ENCODE data around the gene SHF.

SHF gene

GRCh38 chr15:45198337-45199135 is 10.8 kb upstream of the SHF start:
- peak; percentile 82 for TF ChIP-seq CTCF (IDR thresholded peaks at IDR 0.05; ENCODE audit: low read depth, low read length)
- no peak for TF ChIP-seq EZH2phosphoT487 (IDR thresholded peaks at IDR 0.05; ENCODE audit: low read depth)
- Histone ChIP-seq H3K4me1 (ENCODE audit: low read length) (peaks cover 28% of the 10 kb centered on the region), H4K20me1 (ENCODE audit: insufficient read depth, low read length) (no peaks in the 10 kb centered on the region), H3K27ac (ENCODE audit: low read length) (peak overlapping the region; percentile 88), H2AFZ (ENCODE audit: low read depth, low read length) (peak overlapping the region; percentile 87), H3K4me3 (ENCODE audit: low read length) (peak overlapping the region; percentile 99), H3K9me3 (ENCODE audit: insufficient read depth, low read length) (no peaks in the 10 kb centered on the region), H3K79me2 (ENCODE audit: low read length) (no peaks in the 10 kb centered on the region), H3K36me3 (replicated peaks; ENCODE audit: low read depth, low read length) (no peaks in the 10 kb centered on the region), H3K4me2 (ENCODE audit: low read length) (peak overlapping the region; percentile 96), H3K9ac (ENCODE audit: low read length) (peak overlapping the region; percentile 91), H3K27me3 (ENCODE audit: low read depth, low read length) (no peaks in the 10 kb centered on the region)

- peaks cover 19% of the 10 kb centered on the region for H3K4me1 ChIP-seq (ENCODE audit: low read length)
- no peak overlapping the region for H3K27ac ChIP-seq (ENCODE audit: low read length)
- no peaks in the 10 kb centered on the region for H4K20me1 ChIP-seq (ENCODE audit: insufficient read depth, low read length)
- no peaks in the 10 kb centered on the region for H3K9me3 ChIP-seq (ENCODE audit: insufficient read depth, low read length)
- peak overlapping the region; percentile 99 for H3K4me3 ChIP-seq (ENCODE audit: low read length)
- TF ChIP-seq CTCF (IDR thresholded peaks at IDR 0.05; ENCODE audit: low read depth, low read length) (no peak), EZH2phosphoT487 (IDR thresholded peaks at IDR 0.05; ENCODE audit: low read depth) (no peak)
- H3K4me2 ChIP-seq (ENCODE audit: low read length), result peak overlapping the region; percentile 51
- peak overlapping the region; percentile 78 for H3K9ac ChIP-seq (ENCODE audit: low read length)
- H2AFZ ChIP-seq (ENCODE audit: low read depth, low read length), result 0 out of 2 replicates have a peak overlapping the region, but pooled peaks have one; percentile 2
- no peaks in the 10 kb centered on the region for H3K36me3 ChIP-seq (replicated peaks; ENCODE audit: low read depth, low read length)
- no peaks in the 10 kb centered on the region for H3K27me3 ChIP-seq (ENCODE audit: low read depth, low read length)
- no peaks in the 10 kb centered on the region for H3K79me2 ChIP-seq (ENCODE audit: low read length)
Measured at GRCh38 chr15:45197512-45197911, 9.7 kb upstream of the SHF start.

- Histone ChIP-seq H3K4me3 (ENCODE audit: low read length) (peak overlapping the region; percentile 85), H2AFZ (ENCODE audit: low read depth, low read length) (no peak overlapping the region), H3K27me3 (ENCODE audit: low read depth, low read length) (peaks cover 21% of the 10 kb centered on the region), H3K9me3 (ENCODE audit: insufficient read depth, low read length) (no peaks in the 10 kb centered on the region), H3K4me2 (ENCODE audit: low read length) (peak overlapping the region; percentile 59), H3K79me2 (ENCODE audit: low read length) (no peaks in the 10 kb centered on the region), H3K4me1 (ENCODE audit: low read length) (peaks cover 3% of the 10 kb centered on the region), H4K20me1 (ENCODE audit: insufficient read depth, low read length) (no peaks in the 10 kb centered on the region), H3K9ac (ENCODE audit: low read length) (peak overlapping the region; percentile 25; the same call in 1 of the 2 replicates), H3K36me3 (replicated peaks; ENCODE audit: low read depth, low read length) (no peaks in the 10 kb centered on the region), H3K27ac (ENCODE audit: low read length) (no peak overlapping the region)
- TF ChIP-seq CTCF (IDR thresholded peaks at IDR 0.05; ENCODE audit: low read depth, low read length) (no peak), EZH2phosphoT487 (IDR thresholded peaks at IDR 0.05; ENCODE audit: low read depth) (no peak)
Measured at GRCh38 chr15:45187578-45187893, 230 bp downstream of the SHF start.

GRCh38 chr15:45186771-45187577 is 792 bp downstream of the SHF start:
- TF ChIP-seq CTCF (IDR thresholded peaks at IDR 0.05; ENCODE audit: low read depth, low read length) (no peak), EZH2phosphoT487 (IDR thresholded peaks at IDR 0.05; ENCODE audit: low read depth) (no peak)
- H3K9ac ChIP-seq (ENCODE audit: low read length), result 0 out of 2 replicates have a peak overlapping the region, but pooled peaks have one; percentile 25
- peak overlapping the region; percentile 85 for H3K4me3 ChIP-seq (ENCODE audit: low read length)
- no peaks in the 10 kb centered on the region for H3K9me3 ChIP-seq (ENCODE audit: insufficient read depth, low read length)
- H4K20me1 ChIP-seq (ENCODE audit: insufficient read depth, low read length), result no peaks in the 10 kb centered on the region
- no peaks in the 10 kb centered on the region for H3K79me2 ChIP-seq (ENCODE audit: low read length)
- H3K27ac ChIP-seq (ENCODE audit: low read length), result no peak overlapping the region
- no peaks in the 10 kb centered on the region for H3K36me3 ChIP-seq (replicated peaks; ENCODE audit: low read depth, low read length)
- H2AFZ ChIP-seq (ENCODE audit: low read depth, low read length), result no peak overlapping the region
- H3K27me3 ChIP-seq (ENCODE audit: low read depth, low read length), result peaks cover 21% of the 10 kb centered on the region
- H3K4me1 ChIP-seq (ENCODE audit: low read length), result peaks cover 3% of the 10 kb centered on the region
- H3K4me2 ChIP-seq (ENCODE audit: low read length), result peak overlapping the region; percentile 59
